NCI-H69 (cell line): ENCODE results near the gene POLQ.
"Not testable (repeated sequence)": the region's sequence is repeated elsewhere in the genome, so short reads cannot be mapped to it uniquely, and the experiment has no call there.

Experiments used
- DNase-seq: peaks from one replicate; lab custom pipeline; 2025; lab: John Stamatoyannopoulos, UW

POLQ gene

GRCh38 chr3:121418182-121418581 is 127.6 kb downstream of the POLQ start:
- no peak for DNase-seq

- DNase-seq, result no peak
Observed at GRCh38 chr3:121414924-121415323, 130.9 kb downstream of the POLQ start.

GRCh38 chr3:121411523-121411922 is 134.3 kb downstream of the POLQ start:
- DNase-seq, result no peak

GRCh38 chr3:121405631-121406030 is 140.2 kb downstream of the POLQ start:
- DNase-seq, result no peak

- DNase-seq, result no peak
Observed at GRCh38 chr3:121399820-121400219, 146.0 kb downstream of the POLQ start.

- DNase-seq, result not testable (repeated sequence)
Observed at GRCh38 chr3:121398051-121398450, 147.7 kb downstream of the POLQ start.

- DNase-seq, result not testable (repeated sequence)
Observed at GRCh38 chr3:121395967-121396366, 149.8 kb downstream of the POLQ start.

- not testable (repeated sequence) for DNase-seq
Observed at GRCh38 chr3:121388308-121388707, 157.5 kb downstream of the POLQ start.
